MCF 10A (cell line): ENCODE data around the gene TRIM27. TPM values are rescaled to one million over a fixed set of nuclear protein-coding genes. Genes with fewer than 3 reads are reported as not detected.

Source experiments
- BruUV-seq: library from RNA; stranded (reverse); fragments of 400-500 nt; replicated peaks from 2 replicates; lab custom pipeline; 2021; lab: Mats Ljungman, UMichigan
- CTCF ChIA-PET: fragments of 300-600 bp; sonication (Branson Sonifier 250); formaldehyde crosslinking; extraction: SDS; loops from one replicate; lab custom pipeline; 2021; ENCODE audit warnings: antibody characterized with exemption, inconsistent platforms; lab: Yijun Ruan, JAX
- POLR2A ChIA-PET: fragments of 300-600, 350-650 bp; sonication (Branson Sonifier 250); formaldehyde crosslinking; extraction: SDS; loops from one replicate; lab custom pipeline; 2020; ENCODE audit warnings: antibody characterized with exemption, inconsistent platforms; lab: Yijun Ruan, JAX
- DNase-seq: peaks from one replicate; pipeline ENCODE4 v3.0.0-alpha.2; 2018; ENCODE audit not compliant: unreplicated experiment
- H3K27ac Mint-ChIP-seq: one replicate; pipeline ENCODE4 v1.8.0; 2022; ENCODE audit warnings: mild to moderate bottlenecking, low read depth, mixed read lengths; ENCODE audit not compliant: unreplicated experiment
- H3K27me3 Mint-ChIP-seq: one replicate; pipeline ENCODE4 v1.8.0; 2022; ENCODE audit warnings: mixed read lengths; ENCODE audit not compliant: insufficient read depth, unreplicated experiment
- H3K36me3 Mint-ChIP-seq: one replicate; pipeline ENCODE4 v1.8.0; 2022; ENCODE audit warnings: mild to moderate bottlenecking, moderate library complexity, mixed read lengths; ENCODE audit not compliant: insufficient read depth, unreplicated experiment
- H3K4me1 Mint-ChIP-seq: one replicate; pipeline ENCODE4 v1.8.0; 2022; ENCODE audit warnings: mixed read lengths; ENCODE audit not compliant: insufficient read depth, unreplicated experiment
- H3K4me3 Mint-ChIP-seq: one replicate; pipeline ENCODE4 v1.8.0; 2022; ENCODE audit warnings: mild to moderate bottlenecking, moderate library complexity, mixed read lengths; ENCODE audit not compliant: unreplicated experiment
- H3K9me3 Mint-ChIP-seq: one replicate; pipeline ENCODE4 v1.8.0; 2022; ENCODE audit warnings: mixed read lengths; ENCODE audit not compliant: unreplicated experiment
- CTCF ChIP-seq: fragments of 200-600 bp; IDR thresholded peaks from one replicate; pipeline ENCODE4 v1.8.0; 2022; ENCODE audit warnings: antibody characterized with exemption, mild to moderate bottlenecking; ENCODE audit not compliant: unreplicated experiment
- intact Hi-C: fragments of 100-400 bp; cut with micrococcal nuclease; formaldehyde crosslinking; loops from 2 replicates; pipeline ENCODE4 v1.14.1; 2022
- total RNA-seq: library from RNA; stranded (reverse); gene quantifications from 2 replicates; pipeline ENCODE4 v1.2.3, GENCODE V29; 2022

The TRIM27 gene
- total RNA-seq, 1 experiment from 2014 or later = 68.9 TPM

- no peaks in the 10 kb centered on the region for H3K27me3 Mint-ChIP-seq
- peak overlapping the region; percentile 90 for H3K4me3 Mint-ChIP-seq
- CTCF ChIA-PET = interaction anchor here (0.6 to 1.8 kb wide), 3 partner anchors 34 to 178 kb away, joined by 3 to 9 read pairs (median 4); no protein-coding TSS in a partner anchor
- TF ChIP-seq CTCF = no peak
- H3K27ac Mint-ChIP-seq = peak overlapping the region; percentile 100
- H3K4me1 Mint-ChIP-seq = no peaks in the 10 kb centered on the region
- H3K36me3 Mint-ChIP-seq = peaks cover 47% of the 10 kb centered on the region
- BruUV-seq = TSS peak; percentile 94
- H3K9me3 Mint-ChIP-seq = no peaks in the 10 kb centered on the region
- intact Hi-C loops = loop anchor here (1.0 to 5.0 kb wide), 7 partner anchors 26 to 169 kb away; no protein-coding TSS in a partner anchor
- POLR2A ChIA-PET = interaction anchor here (0.9 to 8.2 kb wide), 23 partner anchors 9 to 210 kb away, joined by 3 to 156 read pairs (median 5); partner anchors contain the start of gene TRIM27
- DNase-seq = peak; percentile 83
These were observed 27.0 kb downstream of the TRIM27 start for GRCh38 chr6:28896505-28897368.

GRCh38 chr6:28895131-28895812, 28.5 kb downstream of the TRIM27 start:
- ChIA-PET CTCF (interaction anchor here (0.6 to 1.8 kb wide), 6 partner anchors 11 to 168 kb away, joined by 3 to 9 read pairs (median 3); no protein-coding TSS in a partner anchor), POLR2A (interaction anchor here (0.6 to 8.2 kb wide), 29 partner anchors 12 to 1000 kb away, joined by 3 to 156 read pairs (median 5); partner anchors contain the start of gene TRIM27)
- Mint-ChIP-seq H3K4me3 (peak overlapping the region; percentile 90), H3K27ac (peak overlapping the region; percentile 100), H3K27me3 (no peaks in the 10 kb centered on the region), H3K9me3 (no peaks in the 10 kb centered on the region), H3K4me1 (no peaks in the 10 kb centered on the region), H3K36me3 (peaks cover 35% of the 10 kb centered on the region)
- intact Hi-C loops = loop anchor here (5.0 kb wide), 2 partner anchors 138 to 168 kb away; no protein-coding TSS in a partner anchor
- TF ChIP-seq CTCF = no peak
- BruUV-seq = TSS peak; percentile 53
- DNase-seq = peak; percentile 96

- no peak overlapping the region for H3K27ac Mint-ChIP-seq
- H3K36me3 Mint-ChIP-seq = peaks cover 16% of the 10 kb centered on the region
- H3K9me3 Mint-ChIP-seq = no peaks in the 10 kb centered on the region
- H3K27me3 Mint-ChIP-seq = no peaks in the 10 kb centered on the region
- TF ChIP-seq CTCF = no peak
- peak overlapping the region; percentile 3 for H3K4me3 Mint-ChIP-seq
- no peak for DNase-seq
- intact Hi-C loops = no loop called here
- CTCF ChIA-PET = interaction anchor here (0.6 kb wide), 2 partner anchors 11 to 55 kb away, joined by 3 read pairs; no protein-coding TSS in a partner anchor
- no peaks in the 10 kb centered on the region for H3K4me1 Mint-ChIP-seq
- BruUV-seq = no TSS peak
- POLR2A ChIA-PET = interaction anchor here (4.8 kb wide), 1 partner anchor 10 kb away, joined by 60 read pairs; no protein-coding TSS in a partner anchor
These were observed 30.5 kb downstream of the TRIM27 start for GRCh38 chr6:28893172-28893799.
